Thoracic aorta (tissue), 2 donors: ENCODE results near the gene VSTM2L. TPM values are rescaled to one million over a fixed set of nuclear protein-coding genes. Genes with fewer than 3 reads are reported as not detected.

Source experiments
- ATAC-seq: fragments of 150-250 bp; one replicate; pipeline ENCODE4 v1.8.0; 2017; ENCODE audit warnings: low read depth; ENCODE audit not compliant: insufficient number of reproducible peaks, low FRiP score
- DNase-seq: peaks from one replicate; pipeline ENCODE4 v3.0.0-alpha.2; 2020; ENCODE audit warnings: low spot score
- H3K27ac ChIP-seq, 2 donors: fragments of 200-600 bp; sonication (generic); 1 replicate in 1 of 2; 2 replicates in 1 of 2; pipeline ENCODE4 v1.5.1; 2016; ENCODE audit warnings: mild to moderate bottlenecking in 2 of 2, moderate library complexity in 2 of 2
- H3K27me3 ChIP-seq: fragments of 200-600 bp; sonication (generic); replicated peaks from 2 replicates; pipeline ENCODE4 v1.6.0; 2016; ENCODE audit warnings: mild to moderate bottlenecking; ENCODE audit not compliant: insufficient read depth
- H3K36me3 ChIP-seq: fragments of 200-600 bp; sonication (generic); one replicate; pipeline ENCODE4 v1.5.1; 2016
- H3K4me1 ChIP-seq, 2 donors: fragments of 200-600 bp; sonication (generic); 1 replicate in 1 of 2; 2 replicates in 1 of 2; pipeline versions ENCODE4 v1.5.1 to v1.6.0; 2016; ENCODE audit warnings: low read depth in 2 of 2, mild to moderate bottlenecking in 1 of 2; ENCODE audit not compliant: control insufficient read depth in 1 of 2
- H3K4me3 ChIP-seq: fragments of 200-600 bp; sonication (generic); 2 replicates; pipeline ENCODE4 v1.5.1; 2016; ENCODE audit warnings: mild to moderate bottlenecking
- H3K9me3 ChIP-seq: fragments of 200-600 bp; sonication (generic); 2 replicates; pipeline ENCODE4 v1.5.1; 2016
- total RNA-seq, 2 donors: library from RNA; depleted of rRNA; stranded (reverse); fragments of >200 nt; gene quantifications; one replicate each; pipeline versions ENCODE4 v1.1.0 to v1.2.3, GENCODE V29; 2016
- TF ChIP-seq, protein P1 (sequence below): fragments of 200-600 bp; sonication (generic); IDR thresholded peaks from one replicate; pipeline ENCODE4 v1.5.1; 2019; ENCODE audit warnings: antibody characterized with exemption

Gene VSTM2L
- total RNA-seq, 2 donors from 2014 or later: 0.68 to 5.4 TPM

DNA sequence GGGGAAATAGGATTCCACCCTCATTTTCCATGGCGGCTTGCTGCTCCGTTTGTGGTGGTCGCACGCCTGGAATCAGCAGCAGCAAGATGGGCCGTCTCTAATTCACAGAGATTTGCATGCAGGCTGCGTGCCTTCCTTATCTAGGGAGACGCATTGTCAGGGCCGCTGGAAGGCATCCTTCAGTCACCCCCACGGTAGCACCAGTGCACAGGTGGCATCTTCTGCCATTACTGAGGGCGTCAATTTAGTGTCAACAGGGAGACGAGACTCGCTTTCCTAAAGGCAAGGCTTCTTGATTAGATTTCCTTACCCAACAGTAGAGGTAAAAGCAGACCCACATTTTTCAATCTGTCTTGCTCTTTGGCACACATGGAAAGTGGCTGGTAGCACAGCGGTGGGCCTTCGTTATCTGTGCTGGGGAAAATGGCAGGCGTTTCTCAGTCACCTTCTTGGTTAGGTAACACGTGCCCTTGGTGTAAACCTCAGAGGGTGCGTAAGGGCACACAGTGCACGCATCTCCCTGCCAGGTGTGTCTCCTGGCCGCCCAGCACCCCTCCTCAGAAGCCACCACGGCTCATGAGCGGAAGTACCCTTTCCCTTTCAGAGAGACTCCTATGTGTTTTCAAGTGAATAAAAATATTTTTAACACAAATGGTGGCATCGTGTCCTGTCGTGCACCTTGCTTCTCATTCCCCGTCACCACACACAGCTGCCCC lies 27.3 kb upstream of the VSTM2L start:
- ATAC-seq: no peak
- TF ChIP-seq, protein P1, sequence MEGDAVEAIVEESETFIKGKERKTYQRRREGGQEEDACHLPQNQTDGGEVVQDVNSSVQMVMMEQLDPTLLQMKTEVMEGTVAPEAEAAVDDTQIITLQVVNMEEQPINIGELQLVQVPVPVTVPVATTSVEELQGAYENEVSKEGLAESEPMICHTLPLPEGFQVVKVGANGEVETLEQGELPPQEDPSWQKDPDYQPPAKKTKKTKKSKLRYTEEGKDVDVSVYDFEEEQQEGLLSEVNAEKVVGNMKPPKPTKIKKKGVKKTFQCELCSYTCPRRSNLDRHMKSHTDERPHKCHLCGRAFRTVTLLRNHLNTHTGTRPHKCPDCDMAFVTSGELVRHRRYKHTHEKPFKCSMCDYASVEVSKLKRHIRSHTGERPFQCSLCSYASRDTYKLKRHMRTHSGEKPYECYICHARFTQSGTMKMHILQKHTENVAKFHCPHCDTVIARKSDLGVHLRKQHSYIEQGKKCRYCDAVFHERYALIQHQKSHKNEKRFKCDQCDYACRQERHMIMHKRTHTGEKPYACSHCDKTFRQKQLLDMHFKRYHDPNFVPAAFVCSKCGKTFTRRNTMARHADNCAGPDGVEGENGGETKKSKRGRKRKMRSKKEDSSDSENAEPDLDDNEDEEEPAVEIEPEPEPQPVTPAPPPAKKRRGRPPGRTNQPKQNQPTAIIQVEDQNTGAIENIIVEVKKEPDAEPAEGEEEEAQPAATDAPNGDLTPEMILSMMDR: no peak
- no peak for DNase-seq

DNA sequence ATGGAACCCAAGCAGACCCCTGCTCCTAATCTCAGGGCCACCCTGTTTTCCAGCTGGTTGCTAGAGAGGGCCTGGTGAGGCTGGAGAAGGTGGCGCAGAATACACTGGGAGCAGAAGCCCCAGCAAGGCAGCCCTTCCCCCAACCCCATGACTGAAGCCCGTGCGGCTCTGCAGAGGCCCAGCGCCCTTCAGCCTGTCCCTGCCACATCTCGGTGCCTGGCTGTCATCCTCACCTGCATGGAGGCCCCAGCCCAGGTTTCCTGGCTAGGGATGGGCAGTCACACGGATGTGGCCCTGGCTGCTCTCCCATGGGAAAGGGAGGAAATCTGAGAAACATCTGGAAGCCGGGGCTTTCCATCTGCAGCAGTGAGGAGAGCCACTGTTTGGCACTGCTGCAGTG lies 26.1 kb upstream of the VSTM2L start:
- ATAC-seq (no peak), DNase-seq (no peak)
- peaks cover 7% of the 10 kb centered on the region for H3K36me3 ChIP-seq
- H3K9me3 ChIP-seq: no peaks in the 10 kb centered on the region
- H3K4me3 ChIP-seq: no peak overlapping the region
- H3K27me3 ChIP-seq: no peaks in the 10 kb centered on the region
- TF ChIP-seq, protein P1: no peak
- H3K4me1 ChIP-seq: no peaks in the 10 kb centered on the region
- H3K27ac ChIP-seq: no peak overlapping the region

More for the DNA sequence above, 27.3 kb upstream of the VSTM2L start:
- Histone ChIP-seq H3K4me1 (no peaks in the 10 kb centered on the region), H3K36me3 (peaks cover 10% of the 10 kb centered on the region), H3K9me3 (no peaks in the 10 kb centered on the region), H3K27me3 (no peaks in the 10 kb centered on the region), H3K4me3 (no peak overlapping the region), H3K27ac (no peak overlapping the region)

DNA sequence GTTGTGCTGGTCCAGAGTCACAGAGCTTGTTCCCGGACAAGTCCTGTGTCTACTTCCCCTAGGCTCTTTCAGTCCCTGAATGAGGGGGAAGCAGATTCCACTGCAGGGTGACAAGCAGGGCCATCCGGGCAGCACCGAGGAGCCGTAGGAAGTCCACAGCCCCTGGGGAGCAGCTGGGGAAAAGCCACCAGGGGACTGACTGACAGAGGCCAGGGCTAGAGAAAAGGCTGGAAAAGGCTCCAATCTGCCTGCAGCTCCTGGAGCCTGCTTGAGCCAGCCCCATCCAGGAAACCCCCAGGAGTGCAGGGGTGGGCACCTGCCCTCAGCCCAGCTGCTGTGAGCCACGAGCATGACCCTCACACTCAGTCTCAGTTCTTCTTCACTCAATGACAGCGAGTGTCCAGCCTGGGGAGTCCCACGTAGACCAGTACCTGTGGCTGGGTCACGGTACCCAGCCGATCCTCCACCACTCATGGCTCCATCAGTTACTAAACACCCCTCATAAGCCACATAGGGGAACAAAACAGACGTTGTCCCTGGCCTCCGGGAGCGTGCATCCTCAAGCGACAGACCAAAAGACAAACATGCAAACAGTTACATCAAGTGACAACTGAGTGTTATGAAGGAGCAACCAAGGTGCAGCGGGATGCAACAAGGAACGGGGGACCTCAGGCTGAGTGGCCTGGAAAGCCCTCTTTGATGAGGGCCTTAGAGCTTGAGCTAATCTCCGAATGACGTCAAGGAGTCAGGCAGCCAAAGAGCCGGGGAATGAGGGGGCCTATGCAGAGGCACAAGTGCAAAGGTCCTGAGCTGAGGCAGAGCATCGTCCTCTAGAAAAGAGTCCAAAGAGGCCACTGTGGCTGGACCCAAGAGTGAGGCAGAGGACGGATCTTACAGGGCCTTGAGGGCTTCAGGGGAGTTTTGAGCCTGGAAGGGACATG lies 24.8 kb upstream of the VSTM2L start:
- TF ChIP-seq, protein P1: no peak
- Histone ChIP-seq H3K4me1 (no peaks in the 10 kb centered on the region), H3K27ac (no peak overlapping the region), H3K27me3 (no peaks in the 10 kb centered on the region), H3K4me3 (no peak overlapping the region), H3K9me3 (no peaks in the 10 kb centered on the region), H3K36me3 (peaks cover 3% of the 10 kb centered on the region)
- DNase-seq (no peak), ATAC-seq (no peak)

DNA sequence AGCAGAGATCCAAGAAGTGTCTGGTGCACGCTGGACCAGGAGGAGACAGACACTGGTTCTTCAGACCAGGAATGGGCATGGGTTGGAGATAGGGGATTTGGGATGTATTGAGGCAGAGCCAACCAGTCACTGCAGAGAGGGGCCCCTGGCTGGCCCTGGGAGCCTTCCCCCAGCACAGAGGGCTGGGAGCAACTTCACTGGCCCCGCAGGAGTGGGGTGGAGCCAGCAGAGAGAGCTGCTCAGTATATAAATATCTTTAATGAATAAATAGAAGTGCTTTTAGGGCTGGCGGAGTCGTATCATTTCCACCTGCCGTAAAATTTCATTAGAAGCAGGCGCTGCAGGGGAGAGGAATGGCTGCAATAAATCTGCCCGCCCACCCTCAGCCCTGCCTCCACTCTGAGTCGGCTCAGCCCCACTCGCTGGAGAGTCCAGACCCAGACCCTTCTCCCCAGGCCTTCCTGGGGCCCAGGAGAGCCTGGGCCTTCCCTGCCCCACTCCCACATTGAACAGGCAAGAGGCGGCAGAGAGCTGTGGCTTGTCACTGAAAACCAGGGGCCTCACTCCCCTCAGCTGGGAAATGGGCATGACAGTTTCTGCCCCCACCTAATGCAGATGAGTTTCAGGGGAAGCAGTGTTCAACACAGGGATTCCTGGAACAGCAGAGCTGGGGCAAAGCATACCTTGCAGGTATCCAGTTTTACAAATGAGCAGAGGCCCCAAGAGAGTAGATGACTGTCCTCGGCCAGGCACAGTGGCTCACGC lies 23.9 kb upstream of the VSTM2L start:
- H3K36me3 ChIP-seq: no peaks in the 10 kb centered on the region
- ATAC-seq (no peak), DNase-seq (no peak)
- no peaks in the 10 kb centered on the region for H3K4me1 ChIP-seq
- no peak overlapping the region for H3K27ac ChIP-seq
- no peaks in the 10 kb centered on the region for H3K9me3 ChIP-seq
- H3K27me3 ChIP-seq: no peaks in the 10 kb centered on the region
- TF ChIP-seq, protein P1: no peak
- no peak overlapping the region for H3K4me3 ChIP-seq
